ENCODE measurements around the gene MDK.

- TF ChIP-seq TAF1 (IDR thresholded peaks at IDR 0.05; ENCODE audit: low read depth, low read length) (no peak), POLR2AphosphoS5 (IDR thresholded peaks at IDR 0.05; ENCODE audit: low read depth, low read length) (no peak), POLR2A (IDR thresholded peaks at IDR 0.05; ENCODE audit: low read depth, low read length) (no peak), PAX5 (IDR thresholded peaks at IDR 0.05; ENCODE audit: insufficient read depth, low read length, severe bottlenecking) (no peak)
Observed at GRCh38 chr11:46332093-46332567, 49.3 kb upstream of the MDK start.
